Dedifferentiated amniotic fluid mesenchymal stem cell (primary cell): Measurements from ENCODE around the gene HOXA10.

Source experiments
- DNase-seq: peaks from one replicate; pipeline ENCODE4 v3.0.0-alpha.2; 2016; ENCODE audit errors: extremely low spot score

Gene HOXA10

GRCh38 chr7:27130540-27131389 lies 43.4 kb downstream of the HOXA10 start, which contains the start of gene HOXA4:
Gene HOXA4, minus strand, starts transcription at chr7:27130757. Its CDS starts 24 bp downstream, at chr7:27130733.
- DNase-seq, result no peak

- no peak for DNase-seq
These were observed 44.2 kb downstream of the HOXA10 start for GRCh38 chr7:27129729-27130539.

DNA sequence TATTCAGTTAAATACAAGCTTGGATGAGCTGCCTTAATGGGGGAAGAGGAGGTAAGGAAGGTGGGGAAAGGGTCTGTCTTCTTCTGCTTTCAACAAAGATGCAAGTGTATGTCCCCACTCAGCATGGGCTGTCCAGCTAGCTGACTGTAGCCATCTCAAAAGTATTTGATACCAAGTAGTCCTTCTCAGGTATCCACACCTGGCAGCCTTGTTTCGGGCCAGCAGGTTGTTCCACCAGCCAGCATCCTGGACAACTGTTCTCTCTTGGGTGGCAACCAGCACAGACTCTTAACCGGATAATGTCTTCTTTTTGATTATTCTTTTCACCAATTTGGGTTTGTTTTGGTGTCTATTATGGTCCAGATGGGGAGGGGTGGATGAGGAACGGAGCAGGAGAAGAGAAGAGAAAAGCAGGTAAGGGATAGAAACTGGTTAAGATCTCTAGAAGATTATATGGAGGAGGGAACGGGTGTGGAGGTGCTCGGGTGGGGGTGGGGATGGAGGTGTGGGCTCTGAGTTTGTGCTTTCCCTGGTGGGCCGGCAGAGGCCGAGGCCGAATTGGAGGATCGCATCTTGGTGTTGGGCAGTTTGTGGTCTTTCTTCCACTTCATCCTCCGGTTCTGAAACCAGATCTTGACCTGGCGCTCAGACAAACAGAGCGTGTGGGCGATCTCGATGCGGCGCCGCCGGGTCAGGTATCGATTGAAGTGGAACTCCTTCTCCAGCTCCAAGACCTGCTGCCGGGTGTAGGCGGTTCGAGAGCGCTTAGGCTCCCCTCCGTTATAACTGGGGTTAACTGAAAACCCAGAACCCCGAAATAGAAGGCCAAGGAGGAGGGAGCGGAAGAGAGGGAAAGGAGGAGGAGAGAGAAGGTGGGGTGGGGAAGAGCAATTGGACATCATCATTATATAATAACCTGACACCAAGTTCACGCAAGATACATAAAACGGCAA lies 45.1 kb downstream of the HOXA10 start:
- no peak for DNase-seq

DNA sequence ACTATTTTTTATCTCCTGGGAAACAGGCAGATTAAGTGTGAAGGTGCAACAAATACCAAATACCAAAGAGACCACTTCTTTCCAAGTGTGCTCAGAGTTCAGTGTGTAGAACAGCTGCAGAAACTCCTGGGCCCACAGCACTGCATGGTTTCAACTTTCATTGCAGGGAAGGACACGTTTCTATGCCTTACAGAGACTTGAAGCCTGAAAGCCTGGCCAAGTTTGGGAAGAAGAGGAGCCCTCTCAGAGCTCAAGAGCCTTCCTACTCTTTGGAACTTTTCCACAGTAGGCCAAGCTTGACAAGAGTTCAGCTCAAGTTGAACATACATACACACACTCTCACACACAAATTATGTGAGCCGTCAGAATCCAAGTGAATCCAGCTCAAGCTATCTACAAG lies 46.1 kb downstream of the HOXA10 start:
- DNase-seq, result no peak

- DNase-seq, result no peak
These were observed 47.4 kb downstream of the HOXA10 start for GRCh38 chr7:27126596-27127327.

DNA sequence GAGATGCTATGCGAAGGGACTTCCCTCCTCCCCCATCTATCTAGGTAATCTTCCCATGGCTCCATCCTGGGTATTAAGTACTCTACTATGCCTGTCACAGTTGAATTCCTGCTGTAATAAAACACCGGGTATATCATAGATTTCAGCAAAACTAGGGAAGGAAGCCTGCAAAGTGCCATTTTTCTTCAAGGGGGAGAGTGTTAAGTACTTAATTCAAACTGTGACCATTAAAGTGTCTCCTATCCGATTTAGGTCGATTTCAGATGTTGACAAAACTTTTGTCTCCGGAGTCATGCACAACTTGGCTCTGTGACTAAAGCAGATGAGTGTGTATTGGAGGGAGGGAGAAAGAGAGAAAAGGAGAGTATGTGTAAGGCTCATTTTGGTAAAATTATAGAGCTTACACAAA lies 48.1 kb downstream of the HOXA10 start:
- no peak for DNase-seq

GRCh38 chr7:27124902-27125689 lies 49.0 kb downstream of the HOXA10 start:
- DNase-seq, result no peak

GRCh38 chr7:27124096-27124901 lies 49.8 kb downstream of the HOXA10 start:
- DNase-seq, result no peak

GRCh38 chr7:27123477-27124053 lies 50.6 kb downstream of the HOXA10 start:
- no peak for DNase-seq

DNA sequence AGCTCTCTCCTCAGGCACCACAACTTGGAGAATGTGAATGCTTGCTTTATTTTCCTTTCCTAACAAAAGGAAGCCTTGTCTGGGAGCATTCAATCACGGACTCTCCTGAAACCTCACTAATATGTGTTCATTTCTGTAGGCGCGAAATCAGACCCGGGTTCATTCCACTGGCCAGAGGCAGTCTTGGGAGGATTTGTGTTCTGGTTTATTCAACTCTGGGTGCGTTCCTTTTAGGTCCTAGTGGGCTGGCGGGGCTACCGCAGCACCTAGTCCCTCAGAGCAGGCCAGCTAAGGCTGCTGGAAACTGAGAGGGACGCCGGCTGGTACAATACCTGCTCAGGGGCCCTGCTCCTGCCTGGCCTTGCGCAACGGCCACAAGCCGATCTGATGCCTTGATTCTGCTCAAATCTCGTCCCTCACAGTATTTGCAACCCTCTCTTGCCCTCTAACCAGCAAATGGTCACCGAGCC lies 51.1 kb downstream of the HOXA10 start:
- DNase-seq, result no peak

DNA sequence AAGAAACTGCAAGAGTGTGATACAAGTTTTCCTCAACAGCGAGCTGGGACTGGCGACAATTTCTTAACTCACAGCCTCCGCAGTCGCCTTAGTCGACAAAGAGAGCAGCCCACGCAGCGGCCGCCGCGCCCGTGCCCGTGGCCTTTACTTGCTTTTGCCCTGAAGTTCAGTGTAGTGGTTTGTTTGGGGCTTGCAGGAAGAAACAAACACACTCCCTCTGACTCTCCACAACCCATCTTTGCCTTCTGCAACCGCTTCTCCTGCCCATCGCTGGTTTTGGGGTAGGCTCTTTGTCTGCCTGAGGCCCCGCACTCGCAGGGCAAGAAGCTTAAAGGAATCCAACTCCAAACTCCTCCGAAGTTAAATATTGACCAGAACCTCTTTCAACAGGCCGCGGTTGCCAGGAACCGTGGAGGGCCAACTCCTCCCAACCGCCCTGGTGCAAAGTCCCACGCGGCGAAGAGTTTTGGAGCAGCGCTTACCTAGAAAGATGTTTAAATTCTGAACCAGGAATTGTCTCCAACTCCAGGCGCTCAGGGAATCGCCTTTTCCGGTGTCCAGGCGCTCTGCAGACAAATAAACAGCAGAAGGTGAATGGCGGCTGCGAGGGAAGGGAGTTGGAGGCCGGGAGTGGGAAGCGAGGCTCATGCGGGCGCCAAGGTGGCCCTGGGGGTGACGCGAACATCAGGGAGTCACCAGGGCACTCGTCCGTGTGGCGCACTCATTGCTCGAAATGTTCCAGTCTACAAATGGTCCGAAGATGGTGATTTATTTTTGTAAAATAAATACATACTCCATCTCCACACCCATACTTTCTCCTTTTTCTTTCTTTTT lies 51.8 kb downstream of the HOXA10 start:
- no peak for DNase-seq

DNA sequence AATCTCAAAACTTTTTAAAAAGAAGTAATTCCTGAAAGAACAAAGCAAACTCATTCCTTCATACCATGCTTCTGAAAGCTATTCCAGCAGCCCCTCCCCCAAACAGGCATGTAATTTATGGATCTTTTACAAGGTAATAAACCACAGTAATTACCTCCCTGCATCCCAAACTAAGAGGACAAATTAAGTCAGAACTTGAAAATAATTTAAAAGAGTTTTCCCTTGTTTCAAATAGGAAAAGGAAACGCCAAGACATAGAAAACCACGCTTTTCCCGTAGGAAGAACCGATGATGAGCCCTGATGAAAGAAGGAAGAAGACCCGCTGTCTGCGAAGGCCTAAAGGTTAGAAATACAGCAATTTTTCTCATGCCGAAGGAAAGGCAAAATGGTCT lies 52.4 kb downstream of the HOXA10 start:
- DNase-seq, result no peak
